Hematopoietic multipotent progenitor cell (in vitro differentiated cells): ENCODE results near the gene TES. TPM values are rescaled to one million over a fixed set of nuclear protein-coding genes. Genes with fewer than 3 reads are reported as not detected.

Experiments
- DNase-seq, 3 donors: peaks; one replicate each; pipeline ENCODE4 v3.0.0-alpha.2; 2011 to 2015; ENCODE audit warnings: low read depth in 2 of 3, low spot score in 2 of 3
- total RNA-seq: library from RNA; depleted of rRNA; stranded (reverse); fragments of >200 nt; gene quantifications from one replicate; pipeline ENCODE4 v1.2.3, GENCODE V29; 2012

TES gene
- total RNA-seq, 1 donor = 88.1 TPM

DNA sequence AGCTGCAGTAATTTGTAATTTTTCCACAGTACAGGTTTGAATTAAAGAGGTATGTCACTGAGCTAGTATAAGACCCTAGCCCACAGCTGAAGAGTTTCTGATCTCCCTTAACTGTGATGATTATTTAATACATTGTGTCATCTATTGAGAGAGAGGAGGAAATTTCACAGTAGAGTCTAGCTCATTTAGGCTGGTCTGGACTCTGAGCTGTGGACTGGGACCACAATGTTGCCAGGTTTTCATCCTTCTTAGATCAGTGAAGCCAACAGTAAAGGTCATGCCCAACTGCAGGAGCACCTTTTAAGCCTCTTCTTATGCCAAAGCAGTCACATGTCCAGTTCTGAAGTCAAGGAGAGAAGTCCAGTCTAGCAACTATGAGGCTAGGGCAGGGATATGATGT is 8.9 kb downstream of the TES start:
- no peak for DNase-seq

DNA sequence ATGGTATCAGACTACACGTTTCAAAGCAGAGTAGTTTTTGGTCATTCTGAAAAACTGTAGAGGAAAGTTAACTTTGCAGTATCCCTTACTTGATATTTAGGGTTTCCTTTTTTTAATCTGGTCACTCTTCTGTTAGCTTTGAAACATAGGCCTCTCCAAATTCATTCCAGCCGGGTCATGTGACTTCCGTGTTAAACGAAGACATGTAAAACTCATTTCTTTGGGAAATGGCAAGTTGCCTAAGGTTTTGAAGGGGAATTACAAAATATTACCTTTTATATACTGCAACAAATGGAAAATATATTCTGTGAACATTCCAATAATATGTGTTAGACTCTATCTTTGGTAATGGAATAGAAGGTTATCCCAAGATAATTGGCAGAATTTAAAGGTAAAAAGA is 9.5 kb downstream of the TES start:
- DNase-seq = no peak

DNA sequence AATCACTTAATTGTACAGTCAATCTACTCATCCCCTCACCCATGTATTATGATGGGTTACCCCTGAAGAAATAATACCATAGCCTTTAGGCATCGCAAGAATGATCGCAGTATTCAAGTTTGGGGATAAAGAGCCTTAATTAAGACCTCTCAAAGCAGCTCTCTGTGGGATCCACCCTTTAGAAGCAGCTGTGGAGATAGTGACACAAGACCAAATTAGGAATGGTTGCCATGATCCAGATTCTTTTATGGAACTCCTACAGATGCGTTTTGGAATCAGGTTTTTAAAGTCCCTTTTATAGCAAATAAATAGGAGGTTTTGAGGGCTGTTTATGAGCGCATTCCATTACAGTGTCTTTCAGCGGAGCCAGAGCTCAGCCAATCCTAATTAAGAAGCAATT is 12.2 kb downstream of the TES start:
- DNase-seq = no peak

GRCh38 chr7:116223588-116223987 is 13.2 kb downstream of the TES start:
- DNase-seq = no peak

GRCh38 chr7:116224492-116225098 is 14.3 kb downstream of the TES start:
- DNase-seq = peak in 1 of 3 donors; percentile 34

DNA sequence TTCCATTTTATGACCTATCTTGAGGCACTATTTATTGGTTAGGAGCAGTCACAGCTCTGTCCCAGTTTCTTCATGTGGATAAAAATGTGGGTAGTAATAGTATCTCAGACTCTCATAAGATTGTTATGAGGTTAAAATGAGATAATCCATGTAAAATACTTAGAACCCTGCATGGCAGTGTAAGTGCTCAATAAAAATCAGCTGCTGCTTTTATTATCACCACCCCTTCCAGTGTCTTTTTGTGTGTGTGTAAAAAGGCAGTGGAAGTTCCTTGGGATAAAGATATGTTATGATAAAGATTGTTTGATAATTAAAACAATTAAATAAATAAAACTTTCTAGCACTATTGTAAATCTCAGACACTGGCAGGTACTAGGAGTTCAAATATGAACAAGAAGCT is 15.5 kb downstream of the TES start:
- no peak for DNase-seq

GRCh38 chr7:116226664-116227063 is 16.3 kb downstream of the TES start:
- no peak for DNase-seq

GRCh38 chr7:116227678-116228239 is 17.4 kb downstream of the TES start:
- no peak for DNase-seq

DNA sequence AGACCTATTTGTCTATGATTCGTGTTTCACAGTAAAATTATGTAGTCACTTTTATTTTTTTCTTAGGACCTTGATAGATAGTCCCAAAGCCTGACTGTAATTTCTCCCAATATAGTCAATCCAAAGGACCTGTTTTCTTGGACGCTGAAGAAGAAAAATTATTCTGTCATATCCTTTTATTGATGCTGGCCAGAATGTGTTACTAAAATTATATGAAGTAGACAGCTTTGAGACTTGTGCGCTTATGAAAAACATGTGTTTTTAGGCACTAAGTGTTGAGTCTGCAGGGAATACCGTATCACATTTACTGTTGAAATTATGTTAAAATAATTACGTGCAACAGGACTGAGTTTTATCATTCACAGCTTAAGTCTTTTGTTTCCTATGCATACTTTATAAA is 17.9 kb downstream of the TES start:
- DNase-seq = no peak

DNA sequence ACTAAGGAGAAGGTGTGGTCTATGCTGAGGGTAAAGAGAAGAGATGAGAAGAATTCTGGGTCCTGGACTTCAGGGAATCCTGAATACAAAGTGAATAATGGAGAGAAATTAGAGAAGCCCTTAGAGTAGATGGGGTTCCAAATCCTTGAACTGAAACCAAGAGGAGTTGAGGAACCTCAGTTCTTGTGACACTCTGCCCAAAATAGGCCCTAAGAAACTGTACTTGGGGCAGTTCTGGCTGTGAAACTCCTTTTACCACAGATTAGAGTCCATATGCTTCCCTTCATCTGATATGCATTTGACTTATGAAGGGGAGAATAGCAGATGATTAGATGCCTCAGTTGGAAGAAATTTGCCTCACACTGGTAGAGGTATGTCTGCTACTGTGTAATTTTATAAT is 19.0 kb downstream of the TES start:
- no peak for DNase-seq

DNA sequence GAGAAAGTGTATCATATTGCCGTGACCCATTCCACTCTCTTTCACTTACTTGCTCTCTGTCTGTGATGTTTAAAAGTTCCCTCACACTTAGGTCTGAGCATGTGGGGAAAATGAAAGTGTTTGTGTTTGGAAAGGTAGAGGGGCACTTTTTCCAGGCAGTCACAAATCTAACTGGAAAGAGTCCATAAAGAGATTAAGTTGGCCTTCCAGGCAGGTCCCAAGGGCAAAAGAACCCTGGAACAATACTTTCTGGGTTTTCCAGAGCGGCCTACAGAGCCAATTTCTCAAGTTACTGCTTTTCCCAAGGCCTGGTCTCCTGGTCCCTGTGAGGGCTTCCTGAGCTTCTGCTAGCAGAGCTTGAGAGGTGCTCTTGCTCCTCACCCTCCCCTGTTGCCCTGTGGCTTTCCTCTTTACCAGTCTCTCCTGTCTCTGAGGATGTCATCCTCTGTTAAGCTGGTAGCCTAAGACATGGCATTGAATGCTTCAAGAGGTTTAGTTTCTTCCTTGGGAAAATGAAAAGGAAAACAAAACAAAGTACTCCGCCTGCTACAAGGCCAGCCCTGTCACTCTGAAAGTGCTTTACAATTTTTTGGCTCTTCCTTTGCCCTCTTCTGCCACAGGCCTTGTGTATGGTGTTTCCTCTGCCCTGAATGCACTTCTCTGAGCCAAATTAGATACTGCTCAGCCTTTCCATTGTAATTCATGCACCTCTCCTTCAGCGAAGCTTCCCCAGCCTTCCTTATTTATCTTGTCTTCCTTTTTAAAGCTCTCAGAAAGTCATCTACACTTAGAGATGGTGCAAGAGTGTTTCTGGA is 20.1 kb downstream of the TES start:
- DNase-seq = no peak

DNA sequence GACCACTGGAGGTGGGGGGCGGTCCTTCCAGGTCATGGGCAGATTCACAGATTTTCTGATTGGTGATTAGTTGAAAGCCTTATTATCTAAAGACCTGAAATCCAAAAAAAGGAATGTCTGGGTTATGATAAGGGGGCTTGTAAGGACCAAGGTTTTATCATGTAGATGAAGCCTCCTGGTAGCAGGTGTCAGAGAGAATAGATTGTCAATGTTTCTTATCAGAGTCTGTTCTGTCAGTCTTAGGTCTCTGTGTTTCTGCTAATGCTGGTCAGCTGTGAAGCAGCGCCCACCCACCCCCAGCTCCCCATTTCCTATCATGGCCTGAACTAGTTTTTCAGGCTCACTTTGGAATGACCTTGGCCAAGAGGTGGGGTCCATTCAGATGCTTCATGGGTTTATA is 21.2 kb downstream of the TES start:
- no peak for DNase-seq

GRCh38 chr7:116231949-116232348 is 21.6 kb downstream of the TES start:
- DNase-seq = peak in 2 of 3 donors; percentile 31 to 62

- DNase-seq = no peak
Measured at GRCh38 chr7:116232350-116232749, 22.0 kb downstream of the TES start.

DNA sequence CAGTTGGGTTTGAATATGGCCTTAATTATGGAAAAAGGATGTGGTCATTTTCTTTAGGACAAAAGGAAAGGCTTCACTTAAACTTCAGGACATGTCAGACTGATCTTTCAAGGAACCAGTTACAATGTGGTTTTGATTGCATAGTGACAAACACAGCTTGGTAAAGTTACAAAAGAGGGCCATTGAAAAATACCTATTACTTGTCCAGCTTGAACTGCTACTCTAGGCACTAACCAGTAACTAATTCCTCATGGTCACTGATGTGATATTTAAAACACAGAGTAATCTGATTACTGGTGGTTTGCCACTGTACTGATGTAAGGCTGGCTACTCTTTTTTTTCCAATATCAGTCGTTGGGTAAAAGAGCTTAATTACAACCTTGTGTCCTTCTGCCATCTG is 22.6 kb downstream of the TES start:
- DNase-seq = no peak

DNA sequence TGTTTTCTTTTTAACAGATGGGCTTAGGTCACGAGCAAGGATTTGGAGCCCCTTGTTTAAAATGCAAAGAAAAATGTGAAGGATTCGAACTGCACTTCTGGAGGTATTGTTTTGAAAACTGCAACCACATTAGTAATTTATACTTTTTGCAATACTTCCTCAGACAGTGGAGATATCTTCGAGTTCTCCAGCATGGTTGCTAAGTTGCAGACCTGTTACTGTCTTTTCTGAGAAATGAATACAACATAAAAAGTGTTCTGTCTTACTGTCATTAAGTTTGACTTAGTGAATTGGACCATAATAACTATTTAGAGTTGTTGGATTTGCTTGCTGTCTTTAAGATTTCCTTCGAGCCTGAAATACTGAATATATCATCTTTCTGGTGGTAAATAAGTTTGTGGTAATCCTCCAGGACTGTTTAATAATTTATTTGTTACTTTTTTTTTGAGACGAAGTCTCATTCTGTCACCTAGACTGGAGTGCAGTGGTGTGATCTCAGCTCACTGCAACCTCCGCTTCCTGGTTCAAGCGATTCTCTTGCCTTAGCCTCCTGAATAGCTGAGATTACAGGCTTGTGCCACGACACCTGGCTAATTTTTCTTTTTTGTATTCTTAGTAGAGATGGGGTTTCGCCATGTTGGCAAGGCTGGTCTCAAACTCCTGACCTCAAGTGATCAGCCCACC is 24.3 kb downstream of the TES start:
- no peak for DNase-seq

DNA sequence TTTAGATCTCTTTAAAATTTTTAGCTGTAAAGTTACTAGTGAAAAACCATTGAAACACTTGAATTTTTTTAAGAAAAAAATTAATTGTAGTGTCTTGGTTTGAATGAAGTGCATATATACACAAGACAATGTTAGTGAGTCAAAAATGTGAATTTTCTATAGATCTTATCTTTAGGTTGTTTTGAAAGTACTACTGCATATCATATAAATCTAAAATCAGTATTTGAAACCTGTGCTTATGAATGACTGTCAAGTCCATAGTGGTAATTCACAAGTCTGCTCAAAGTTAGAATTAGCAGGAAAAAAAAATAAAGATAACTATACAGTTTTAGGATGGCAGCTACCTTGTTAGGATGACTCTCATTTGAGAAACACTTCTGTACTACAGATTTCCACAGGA is 25.0 kb downstream of the TES start:
- no peak for DNase-seq

DNA sequence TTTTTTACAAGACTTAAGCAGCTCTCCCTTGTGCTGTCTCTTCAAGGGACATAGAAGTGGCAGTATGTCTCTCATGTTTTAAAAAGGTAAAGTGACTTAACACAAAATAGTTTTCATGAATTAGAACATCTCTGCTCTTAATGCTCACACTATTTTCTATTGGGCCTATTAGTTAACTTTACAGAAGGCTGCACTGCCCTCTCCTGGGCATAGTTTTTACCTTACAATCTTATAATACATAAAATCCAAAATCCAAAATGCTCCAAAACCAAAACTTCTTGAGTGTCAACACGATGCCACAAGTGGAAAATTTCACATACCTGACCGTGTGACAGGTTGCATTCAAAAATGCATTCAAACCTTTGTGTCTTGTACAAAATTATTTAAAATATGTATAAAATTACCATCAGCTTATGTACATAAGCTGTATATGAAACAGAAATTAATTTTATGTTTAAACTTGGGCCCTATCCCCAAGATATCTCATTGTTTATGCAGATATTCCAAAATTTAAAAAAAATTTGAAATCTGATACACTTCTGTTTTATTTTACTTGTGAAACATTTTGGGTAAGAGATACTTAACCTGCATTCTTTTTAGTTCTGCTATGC is 25.8 kb downstream of the TES start:
- peak; percentile 26 to 86 (median 50) for DNase-seq

GRCh38 chr7:116239020-116239419 is 28.7 kb downstream of the TES start:
- DNase-seq = no peak

GRCh38 chr7:116239434-116239833 is 29.1 kb downstream of the TES start:
- no peak for DNase-seq

DNA sequence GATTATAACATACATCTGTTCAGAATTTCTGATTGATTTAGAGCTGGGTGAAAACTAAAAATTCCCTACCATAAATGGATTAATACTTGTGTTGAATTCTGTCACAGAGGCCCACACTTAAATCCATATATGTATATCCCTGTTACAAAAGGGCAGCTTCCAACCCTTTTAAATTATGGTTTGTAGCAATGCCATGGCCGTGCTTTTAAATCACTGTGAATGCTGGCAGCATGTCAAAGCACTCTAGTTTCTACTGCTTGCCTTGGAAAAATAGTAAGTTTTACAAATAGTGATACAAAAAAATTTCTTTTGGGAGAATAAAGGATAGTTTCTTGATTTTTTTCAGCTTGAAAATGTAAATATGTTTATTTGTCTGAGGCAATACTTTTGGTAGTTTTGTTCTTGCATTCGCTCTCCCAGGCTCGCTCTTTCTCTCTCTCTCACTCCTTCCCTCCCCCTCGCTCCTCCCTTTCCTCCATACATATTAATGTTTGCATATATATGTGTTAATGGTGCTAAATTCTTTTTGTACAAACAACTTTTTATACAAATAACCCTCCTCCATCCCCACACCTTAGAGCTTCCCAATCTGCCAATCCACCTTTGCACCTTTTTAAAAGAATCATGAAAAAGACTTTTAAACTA is 29.8 kb downstream of the TES start:
- DNase-seq = no peak
